IPS DF 6.9 (cell line): ENCODE results near the gene MPV17L2.
A peak's percentile ranks its signal among the peaks of the same experiment; 100 is the strongest.

Experiments
- DNase-seq: peaks from one replicate; pipeline ENCODE4 v3.0.0-alpha.2; 2013; ENCODE audit warnings: low read depth, low spot score
- H3K27ac ChIP-seq: one replicate; pipeline ENCODE4 v1.5.1; 2013; ENCODE audit warnings: low read length, control low read depth
- H3K27me3 ChIP-seq: 2 replicates; pipeline ENCODE4 v1.6.1; 2013; ENCODE audit warnings: mild to moderate bottlenecking, low read length; ENCODE audit not compliant: control insufficient read depth, insufficient read depth
- H3K36me3 ChIP-seq: 2 replicates; pipeline ENCODE4 v1.6.1; 2013; ENCODE audit warnings: low read length; ENCODE audit not compliant: control insufficient read depth, insufficient read depth
- H3K4me1 ChIP-seq: 2 replicates; pipeline ENCODE4 v1.6.1; 2013; ENCODE audit warnings: low read length; ENCODE audit not compliant: control insufficient read depth, insufficient read depth
- H3K4me3 ChIP-seq: 2 replicates; pipeline ENCODE4 v1.5.1; 2013; ENCODE audit warnings: mild to moderate bottlenecking, low read length
- H3K9me3 ChIP-seq: 2 replicates; pipeline ENCODE4 v1.6.1; 2013; ENCODE audit warnings: low read length, inconsistent platforms; ENCODE audit not compliant: control insufficient read depth, insufficient read depth
- WGBS: extraction: QIAGEN DNeasy Blood & Tissue Kit; methylation state at CpG from one replicate; pipeline ENCODE4 v1.1.7; 2013; ENCODE audit warnings: mixed read lengths, missing lambda C conversion rate; ENCODE audit not compliant: insufficient read length, insufficient coverage; 5-methylcytosine and 5-hydroxymethylcytosine counted together

The MPV17L2 gene

GRCh38 chr19:18193388-18194180 is 566 bp downstream of the MPV17L2 start:
- no peak for DNase-seq
- no CpG with 5 or more reads among the region's 46 CpGs for WGBS
- no peak overlapping the region for H3K27ac ChIP-seq

GRCh38 chr19:18194181-18194530 is 1.1 kb downstream of the MPV17L2 start:
- H3K4me1 ChIP-seq = peaks cover 2% of the 10 kb centered on the region
- H3K36me3 ChIP-seq = peaks cover 16% of the 10 kb centered on the region
- H3K27ac ChIP-seq = no peak overlapping the region
- no peaks in the 10 kb centered on the region for H3K9me3 ChIP-seq
- peak overlapping the region; percentile 75; the same call in 1 of the 2 replicates for H3K4me3 ChIP-seq
- DNase-seq = no peak
- no peaks in the 10 kb centered on the region for H3K27me3 ChIP-seq
- WGBS = no CpG with 5 or more reads among the region's 12 CpGs

More at GRCh38 chr19:18193388-18194180, 566 bp downstream of the MPV17L2 start:
- Histone ChIP-seq H3K9me3 (no peaks in the 10 kb centered on the region), H3K36me3 (peaks cover 13% of the 10 kb centered on the region), H3K4me3 (peak overlapping the region; percentile 75), H3K4me1 (peaks cover 2% of the 10 kb centered on the region), H3K27me3 (no peaks in the 10 kb centered on the region)

GRCh38 chr19:18194554-18195238 is 1.7 kb downstream of the MPV17L2 start:
- no peak overlapping the region for H3K27ac ChIP-seq
- no peaks in the 10 kb centered on the region for H3K27me3 ChIP-seq
- peaks cover 16% of the 10 kb centered on the region for H3K36me3 ChIP-seq
- H3K9me3 ChIP-seq = no peaks in the 10 kb centered on the region
- peak overlapping the region; percentile 1; the same call in 1 of the 2 replicates for H3K4me3 ChIP-seq
- H3K4me1 ChIP-seq = peaks cover 2% of the 10 kb centered on the region
- WGBS = no CpG with 5 or more reads among the region's 27 CpGs
- no peak for DNase-seq

- no peak for DNase-seq
- Histone ChIP-seq H3K27me3 (no peaks in the 10 kb centered on the region), H3K9me3 (no peaks in the 10 kb centered on the region), H3K4me1 (peaks cover 2% of the 10 kb centered on the region), H3K27ac (no peak overlapping the region), H3K36me3 (peaks cover 16% of the 10 kb centered on the region), H3K4me3 (no peak overlapping the region)
- no CpG with 5 or more reads among the region's 7 CpGs for WGBS
Observed at GRCh38 chr19:18196511-18196845, 3.5 kb downstream of the MPV17L2 start.

- Histone ChIP-seq H3K27me3 (no peaks in the 10 kb centered on the region), H3K27ac (no peak overlapping the region), H3K4me3 (no peak overlapping the region), H3K4me1 (no peaks in the 10 kb centered on the region; the same call in 1 of the 2 replicates), H3K9me3 (no peaks in the 10 kb centered on the region), H3K36me3 (peaks cover 16% of the 10 kb centered on the region)
- DNase-seq = no peak
- WGBS = no CpG with 5 or more reads among the region's 18 CpGs
Observed at GRCh38 chr19:18197306-18197705, 4.3 kb downstream of the MPV17L2 start.

GRCh38 chr19:18197941-18198340 is 4.9 kb downstream of the MPV17L2 start:
- WGBS = no CpG with 5 or more reads among the region's 6 CpGs
- H3K36me3 ChIP-seq = peaks cover 16% of the 10 kb centered on the region
- no peak overlapping the region for H3K27ac ChIP-seq
- no peak overlapping the region for H3K4me3 ChIP-seq
- no peak for DNase-seq
- H3K4me1 ChIP-seq = no peaks in the 10 kb centered on the region; the same call in none of the 2 replicates
- H3K9me3 ChIP-seq = no peaks in the 10 kb centered on the region
- H3K27me3 ChIP-seq = no peaks in the 10 kb centered on the region

- Histone ChIP-seq H3K27ac (no peak overlapping the region), H3K9me3 (no peaks in the 10 kb centered on the region), H3K4me3 (no peak overlapping the region), H3K4me1 (peaks cover 4% of the 10 kb centered on the region), H3K36me3 (peaks cover 16% of the 10 kb centered on the region), H3K27me3 (no peaks in the 10 kb centered on the region)
- no CpG with 5 or more reads among the region's 6 CpGs for WGBS
- DNase-seq = no peak
Observed at GRCh38 chr19:18198374-18198773, 5.4 kb downstream of the MPV17L2 start.

GRCh38 chr19:18202397-18202777 is 9.4 kb downstream of the MPV17L2 start:
- Histone ChIP-seq H3K4me1 (peaks cover 5% of the 10 kb centered on the region), H3K27ac (no peak overlapping the region), H3K36me3 (peaks cover 12% of the 10 kb centered on the region), H3K9me3 (no peaks in the 10 kb centered on the region), H3K4me3 (no peak overlapping the region), H3K27me3 (no peaks in the 10 kb centered on the region)
- no CpG with 5 or more reads among the region's 24 CpGs for WGBS
- DNase-seq = no peak

- Histone ChIP-seq H3K27ac (no peak overlapping the region), H3K27me3 (no peaks in the 10 kb centered on the region), H3K36me3 (peaks cover 9% of the 10 kb centered on the region; the same call in 1 of the 2 replicates), H3K4me1 (peaks cover 5% of the 10 kb centered on the region), H3K9me3 (no peaks in the 10 kb centered on the region), H3K4me3 (peak overlapping the region; percentile 61; the same call in 1 of the 2 replicates)
- WGBS = no CpG with 5 or more reads among the region's 32 CpGs
- DNase-seq = no peak
Observed at GRCh38 chr19:18202778-18203407, 9.9 kb downstream of the MPV17L2 start.

- H3K27me3 ChIP-seq = no peaks in the 10 kb centered on the region
- DNase-seq = no peak
- peaks cover 4% of the 10 kb centered on the region; the same call in 1 of the 2 replicates for H3K36me3 ChIP-seq
- H3K4me3 ChIP-seq = peak overlapping the region; percentile 61; the same call in 1 of the 2 replicates
- H3K9me3 ChIP-seq = no peaks in the 10 kb centered on the region
- H3K27ac ChIP-seq = no peak overlapping the region
- peaks cover 7% of the 10 kb centered on the region for H3K4me1 ChIP-seq
- WGBS = no CpG with 5 or more reads among the region's 38 CpGs
Observed at GRCh38 chr19:18203408-18203862, 10.4 kb downstream of the MPV17L2 start.
